Inferior parietal cortex (tissue), 1 donor: ENCODE measurements around the gene MMP2.

Experiments used
- DNase-seq: peaks from one replicate; pipeline ENCODE4 v3.0.0-alpha.2; 2016; ENCODE audit errors: extremely low spot score

Gene MMP2

GRCh38 chr16:55469821-55470532, 9.0 kb upstream of the MMP2 start:
- no peak for DNase-seq

GRCh38 chr16:55470533-55471371, 8.2 kb upstream of the MMP2 start:
- no peak for DNase-seq

GRCh38 chr16:55471448-55472097, 7.4 kb upstream of the MMP2 start:
- no peak for DNase-seq

- DNase-seq = no peak
Observed at GRCh38 chr16:55473587-55473986, 5.4 kb upstream of the MMP2 start.

- no peak for DNase-seq
Observed at GRCh38 chr16:55474821-55475220, 4.2 kb upstream of the MMP2 start.

GRCh38 chr16:55475919-55476318, 3.1 kb upstream of the MMP2 start:
- no peak for DNase-seq

- DNase-seq = no peak
Observed at GRCh38 chr16:55476625-55477533, 2.1 kb upstream of the MMP2 start.

GRCh38 chr16:55477736-55478135, 1.3 kb upstream of the MMP2 start:
- DNase-seq = no peak

- DNase-seq = no peak
Observed at GRCh38 chr16:55479430-55480140, 587 bp downstream of the MMP2 start.

GRCh38 chr16:55480228-55480655, 1.2 kb downstream of the MMP2 start:
- peak; percentile 7 for DNase-seq

- no peak for DNase-seq
Observed at GRCh38 chr16:55481023-55481422, 2.0 kb downstream of the MMP2 start.

GRCh38 chr16:55482056-55482455, 3.1 kb downstream of the MMP2 start:
- DNase-seq = no peak

GRCh38 chr16:55487048-55487803, 8.2 kb downstream of the MMP2 start:
- no peak for DNase-seq

GRCh38 chr16:55488306-55488705, 9.3 kb downstream of the MMP2 start:
- no peak for DNase-seq

GRCh38 chr16:55489119-55489955, 10.3 kb downstream of the MMP2 start:
- no peak for DNase-seq

GRCh38 chr16:55489956-55490265, 10.9 kb downstream of the MMP2 start:
- no peak for DNase-seq

- no peak for DNase-seq
Observed at GRCh38 chr16:55490301-55490700, 11.3 kb downstream of the MMP2 start.

GRCh38 chr16:55491691-55492090, 12.7 kb downstream of the MMP2 start:
- DNase-seq = no peak

- DNase-seq = no peak
Observed at GRCh38 chr16:55492756-55493380, 13.9 kb downstream of the MMP2 start.
